Common myeloid progenitor, CD34-positive (primary cell): Measurements from ENCODE around the gene SLC4A4.

Experiments
- CTCF ChIA-PET: fragments of 350-600 bp; sonication (Branson Sonifier 250); formaldehyde crosslinking; loops from one replicate; lab custom pipeline; 2021; ENCODE audit warnings: antibody characterized with exemption; lab: Charles Lee
- POLR2A ChIA-PET: fragments of 350-600 bp; sonication (Branson Sonifier 250); formaldehyde crosslinking; loops from one replicate; lab custom pipeline; 2021; ENCODE audit warnings: antibody characterized with exemption; lab: Charles Lee
- DNase-seq, 3 donors: peaks; one replicate each; pipeline versions ENCODE4 v3.0.0 to v3.0.0-alpha.2; 2013
- H3K27ac ChIP-seq, 2 experiments: 1 replicate in 1 of 2; 2 replicates in 1 of 2; pipeline ENCODE4 v1.7.0; 2013; ENCODE audit warnings: inconsistent platforms in 2 of 2, low read length in 2 of 2, mild to moderate bottlenecking in 2 of 2, low read depth in 1 of 2, moderate library complexity in 1 of 2; ENCODE audit not compliant: severe bottlenecking in 2 of 2, insufficient read depth in 1 of 2, poor library complexity in 1 of 2
- H3K27me3 ChIP-seq, 5 experiments: replicated peaks in 2 of 5; 1 replicate in 3 of 5; 2 replicates in 2 of 5; pipeline versions ENCODE4 v1.6.1 to v1.7.0; 2013; ENCODE audit warnings: low read length in 4 of 5, mild to moderate bottlenecking in 2 of 5, moderate library complexity in 2 of 5, inconsistent platforms in 1 of 5; ENCODE audit not compliant: insufficient read depth in 5 of 5, control insufficient read depth in 4 of 5
- H3K36me3 ChIP-seq, 4 experiments: 1 replicate in 2 of 4; 2 replicates in 2 of 4; pipeline versions ENCODE4 v1.6.1 to v1.7.0; 2013; ENCODE audit warnings: low read length in 3 of 4, control low read depth in 1 of 4, mild to moderate bottlenecking in 1 of 4; ENCODE audit not compliant: control insufficient read depth in 4 of 4, insufficient read depth in 4 of 4
- H3K4me1 ChIP-seq, 4 experiments: 1 replicate in 3 of 4; 2 replicates in 1 of 4; pipeline versions ENCODE4 v1.6.1 to v1.7.1; 2013; ENCODE audit warnings: low read length in 3 of 4, mild to moderate bottlenecking in 3 of 4, control low read depth in 1 of 4, inconsistent platforms in 1 of 4, moderate library complexity in 1 of 4; ENCODE audit not compliant: control insufficient read depth in 4 of 4, insufficient read depth in 4 of 4; ENCODE audit errors: control extremely low read depth in 1 of 4
- H3K4me3 ChIP-seq, 7 experiments: 1 replicate in 4 of 7; 2 replicates in 3 of 7; pipeline versions ENCODE4 v1.5.1 to v1.7.0; 2013; ENCODE audit warnings: mild to moderate bottlenecking in 7 of 7, low read length in 6 of 7, moderate library complexity in 6 of 7, inconsistent platforms in 2 of 7, low read depth in 2 of 7, control low read depth in 1 of 7; ENCODE audit not compliant: insufficient read depth in 4 of 7, control insufficient read depth in 1 of 7; ENCODE audit errors: extremely low read depth in 1 of 7
- H3K9me3 ChIP-seq, 5 experiments: 1 replicate in 4 of 5; 2 replicates in 1 of 5; pipeline versions ENCODE4 v1.6.1 to v1.7.1; 2013; ENCODE audit warnings: low read length in 4 of 5, mild to moderate bottlenecking in 2 of 5, inconsistent platforms in 1 of 5, low read depth in 1 of 5, moderate library complexity in 1 of 5; ENCODE audit not compliant: control insufficient read depth in 4 of 5, insufficient read depth in 2 of 5; ENCODE audit errors: control extremely low read depth in 1 of 5
- WGBS: methylation state at CpG from one replicate; pipeline ENCODE4 v1.1.5; 2013; ENCODE audit not compliant: insufficient coverage; 5-methylcytosine and 5-hydroxymethylcytosine counted together

SLC4A4 gene

DNA sequence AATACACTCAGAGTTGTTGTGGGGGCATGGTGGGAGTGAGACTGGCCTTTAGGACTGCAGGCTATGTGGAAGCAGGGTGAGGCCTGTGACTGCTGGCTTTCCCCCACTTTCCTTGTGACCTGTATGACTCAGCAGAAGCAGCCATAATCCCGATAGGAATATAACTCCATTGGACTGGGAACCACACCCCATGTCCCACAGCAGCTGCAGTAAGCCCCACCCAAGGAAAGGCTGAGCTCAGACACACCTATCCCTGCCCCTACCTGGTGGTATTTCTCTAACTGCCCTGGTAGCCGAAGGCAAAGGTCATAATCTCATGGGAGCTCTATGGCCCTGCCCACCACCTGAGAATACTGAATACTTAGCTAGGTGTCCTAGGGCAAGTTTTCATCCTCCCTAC is 275.8 kb downstream of the SLC4A4 start:
- Histone ChIP-seq H3K27ac (no peak overlapping the region), H3K9me3 (peaks cover 0 to 4% (median 0%) of the 10 kb centered on the region in 5 experiments), H3K27me3 (no peaks in the 10 kb centered on the region), H3K4me1 (no peaks in the 10 kb centered on the region), H3K36me3 (no peaks in the 10 kb centered on the region), H3K4me3 (no peak overlapping the region)
- WGBS, result 100% methylated on average over 1 of the region's 2 CpGs
- DNase-seq, result no peak
- POLR2A ChIA-PET, result no interaction called here
- CTCF ChIA-PET, result no interaction called here

DNA sequence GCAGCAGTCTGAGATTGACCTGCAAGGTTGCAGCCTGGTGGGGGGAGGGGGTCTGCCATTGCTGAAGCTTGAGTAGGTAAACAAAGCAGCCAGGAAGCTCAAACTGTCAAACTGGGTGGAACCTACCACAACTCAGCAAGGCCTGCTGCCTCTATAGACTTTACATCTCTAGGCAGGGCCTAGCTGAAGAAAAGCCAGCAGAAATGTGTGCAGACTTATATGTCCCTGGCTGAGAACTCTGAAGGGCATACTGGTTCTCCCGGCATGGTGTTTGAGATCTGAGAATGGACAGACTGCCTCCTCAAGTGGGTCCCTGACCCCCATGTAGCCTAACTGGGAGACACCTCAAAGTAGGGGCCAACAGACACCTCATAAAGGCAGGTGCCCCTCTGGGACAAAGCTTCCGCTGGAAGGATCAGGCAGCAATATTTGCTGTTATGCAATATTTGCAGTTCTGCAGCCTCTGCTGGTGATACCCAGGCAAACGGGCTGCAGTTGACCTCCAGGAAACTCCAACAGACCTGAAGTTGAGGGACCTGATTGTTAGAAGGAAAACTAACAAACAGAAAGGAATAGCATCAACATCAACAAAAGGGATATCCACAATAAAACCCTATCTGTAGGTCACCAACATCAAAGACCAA is 277.5 kb downstream of the SLC4A4 start:
- Histone ChIP-seq H3K27me3 (no peaks in the 10 kb centered on the region), H3K27ac (no peak overlapping the region), H3K4me1 (no peaks in the 10 kb centered on the region), H3K4me3 (no peak overlapping the region), H3K36me3 (no peaks in the 10 kb centered on the region), H3K9me3 (peaks cover 0 to 4% (median 0%) of the 10 kb centered on the region in 5 experiments)
- no peak for DNase-seq
- CTCF ChIA-PET, result no interaction called here
- POLR2A ChIA-PET, result no interaction called here
- WGBS, result 88% methylated on average over 2 of the region's 3 CpGs
